H9 (cell line): Measurements from ENCODE around the gene TNK2. TPM values are rescaled to one million over a fixed set of nuclear protein-coding genes. Genes with fewer than 3 reads are reported as not detected.

Source experiments
- DNase-seq: peaks from one replicate; pipeline ENCODE4 v3.0.0-alpha.2; 2017
- H2AFZ ChIP-seq: one replicate; pipeline ENCODE4 v1.6.1; 2013; ENCODE audit warnings: mild to moderate bottlenecking, low read length, control low read depth, moderate library complexity
- H2AK5ac ChIP-seq: 2 replicates; pipeline ENCODE4 v1.6.1; 2013; ENCODE audit warnings: low read length, control low read depth, mixed read lengths; ENCODE audit not compliant: insufficient read length
- H2BK120ac ChIP-seq: one replicate; pipeline ENCODE4 v1.6.1; 2013; ENCODE audit warnings: low read depth, mild to moderate bottlenecking, low read length, control low read depth, inconsistent platforms; ENCODE audit not compliant: poor library complexity, severe bottlenecking
- H2BK12ac ChIP-seq: 2 replicates; pipeline ENCODE4 v1.6.1; 2013; ENCODE audit warnings: low read length, control low read depth, mixed read lengths, low read depth; ENCODE audit not compliant: insufficient read length
- H2BK15ac ChIP-seq: 2 replicates; pipeline ENCODE4 v1.6.1; 2013; ENCODE audit warnings: low read depth, low read length, control low read depth
- H2BK20ac ChIP-seq: one replicate; pipeline ENCODE4 v1.6.1; 2013; ENCODE audit warnings: low read depth, mild to moderate bottlenecking, low read length, control low read depth, inconsistent platforms; ENCODE audit not compliant: poor library complexity, severe bottlenecking
- H2BK5ac ChIP-seq: 2 replicates; pipeline ENCODE4 v1.6.1; 2013; ENCODE audit warnings: low read length, control low read depth, mixed read lengths; ENCODE audit not compliant: insufficient read length
- H3K14ac ChIP-seq: 2 replicates; pipeline ENCODE4 v1.6.1; 2013; ENCODE audit warnings: low read length, control low read depth; ENCODE audit not compliant: insufficient read depth
- H3K18ac ChIP-seq: 2 replicates; pipeline ENCODE4 v1.6.1; 2013; ENCODE audit warnings: low read depth, mild to moderate bottlenecking, mixed read lengths, low read length, control low read depth; ENCODE audit not compliant: insufficient read length
- H3K23ac ChIP-seq: 2 replicates; pipeline ENCODE4 v1.6.1; 2013; ENCODE audit warnings: low read length, control low read depth, mixed read lengths, low read depth; ENCODE audit not compliant: insufficient read length
- H3K23me2 ChIP-seq: 2 replicates; pipeline ENCODE4 v1.6.1; 2013; ENCODE audit warnings: low read depth, mild to moderate bottlenecking, mixed read lengths, low read length, control low read depth; ENCODE audit not compliant: insufficient read length, poor library complexity, severe bottlenecking
- H3K27ac ChIP-seq: 2 replicates; pipeline ENCODE4 v1.5.1; 2013; ENCODE audit warnings: low read length, control low read depth, mixed read lengths, low read depth; ENCODE audit not compliant: insufficient read length
- H3K27me3 ChIP-seq: 2 replicates; pipeline ENCODE4 v1.6.1; 2013; ENCODE audit warnings: low read length, control low read depth, inconsistent platforms; ENCODE audit not compliant: insufficient read depth
- H3K4ac ChIP-seq: 2 replicates; pipeline ENCODE4 v1.6.1; 2013; ENCODE audit warnings: low read depth, mild to moderate bottlenecking, control low read depth, inconsistent platforms, low read length, moderate library complexity
- H3K4me1 ChIP-seq: 2 replicates; pipeline ENCODE4 v1.6.1; 2013; ENCODE audit warnings: low read length, control low read depth, inconsistent platforms; ENCODE audit not compliant: insufficient read depth
- H3K4me2 ChIP-seq: 2 replicates; pipeline ENCODE4 v1.6.1; 2013; ENCODE audit warnings: low read length, control low read depth, mixed read lengths; ENCODE audit not compliant: insufficient read length, insufficient read depth
- H3K56ac ChIP-seq: 2 replicates; pipeline ENCODE4 v1.6.1; 2013; ENCODE audit warnings: low read depth, mild to moderate bottlenecking, mixed read lengths, low read length, control low read depth; ENCODE audit not compliant: insufficient read length
- H3K79me1 ChIP-seq: 2 replicates; pipeline ENCODE4 v1.6.1; 2013; ENCODE audit warnings: low read depth, mild to moderate bottlenecking, moderate library complexity, low read length, control low read depth, inconsistent platforms; ENCODE audit not compliant: insufficient read depth, poor library complexity, severe bottlenecking
- H3K79me2 ChIP-seq: 2 replicates; pipeline ENCODE4 v1.6.1; 2013; ENCODE audit warnings: low read length, control low read depth, inconsistent platforms; ENCODE audit not compliant: insufficient read depth
- H3K9ac ChIP-seq: 2 replicates; pipeline ENCODE4 v1.6.1; 2013; ENCODE audit warnings: low read length, control low read depth, mixed read lengths; ENCODE audit not compliant: insufficient read length; ENCODE audit errors: extremely low read depth
- H3K9me3 ChIP-seq: one replicate; pipeline ENCODE4 v1.6.1; 2013; ENCODE audit warnings: low read depth, low read length, inconsistent platforms; ENCODE audit not compliant: control insufficient read depth
- H3T11ph ChIP-seq: one replicate; pipeline ENCODE4 v1.6.1; 2013; ENCODE audit warnings: mild to moderate bottlenecking, low read length, control low read depth, inconsistent platforms
- H4K20me1 ChIP-seq: one replicate; pipeline ENCODE4 v1.6.1; 2013; ENCODE audit not compliant: control insufficient read depth, insufficient read length, insufficient read depth
- H4K5ac ChIP-seq: 2 replicates; pipeline ENCODE4 v1.6.1; 2013; ENCODE audit warnings: low read depth, mild to moderate bottlenecking, mixed read lengths, low read length, control low read depth; ENCODE audit not compliant: insufficient read length
- H4K8ac ChIP-seq: replicated peaks from 2 replicates; pipeline ENCODE4 v1.6.1; 2013; ENCODE audit warnings: low read length, control low read depth, mixed read lengths, low read depth; ENCODE audit not compliant: insufficient read length
- H4K91ac ChIP-seq: 2 replicates; pipeline ENCODE4 v1.6.1; 2013; ENCODE audit warnings: low read depth, mild to moderate bottlenecking, moderate library complexity, mixed read lengths, low read length, control low read depth; ENCODE audit not compliant: insufficient read length
- H3K27ac Mint-ChIP-seq, 3 experiments: 2 replicates in 2 of 3; 3 replicates in 1 of 3; pipeline ENCODE4 v1.8.0; 2020 to 2021; ENCODE audit warnings: mixed read lengths in 3 of 3, mild to moderate bottlenecking in 1 of 3, moderate library complexity in 1 of 3
- H3K27me3 Mint-ChIP-seq: 2 replicates; pipeline ENCODE4 v1.8.0; 2021; ENCODE audit warnings: low read depth, mild to moderate bottlenecking, moderate library complexity, mixed read lengths
- H3K36me3 Mint-ChIP-seq, 3 experiments: 2 replicates in 2 of 3; 3 replicates in 1 of 3; pipeline ENCODE4 v1.8.0; 2020 to 2021; ENCODE audit warnings: low read depth in 3 of 3, mixed read lengths in 3 of 3; ENCODE audit not compliant: insufficient read depth in 1 of 3
- H3K4me1 Mint-ChIP-seq, 2 experiments: 2 replicates each; pipeline ENCODE4 v1.8.0; 2020; ENCODE audit warnings: mixed read lengths in 2 of 2
- H3K4me3 Mint-ChIP-seq, 2 experiments: 2 replicates in 1 of 2; 3 replicates in 1 of 2; pipeline ENCODE4 v1.8.0; 2020 to 2021; ENCODE audit warnings: mild to moderate bottlenecking in 2 of 2, mixed read lengths in 2 of 2, moderate library complexity in 1 of 2
- H3K9me3 Mint-ChIP-seq, 2 experiments: 2 replicates in 1 of 2; 3 replicates in 1 of 2; pipeline ENCODE4 v1.8.0; 2020; ENCODE audit warnings: mild to moderate bottlenecking in 2 of 2, mixed read lengths in 2 of 2, moderate library complexity in 1 of 2
- CTCF ChIP-seq: fragments of 200-600 bp; sonication (generic); conservative IDR thresholded peaks from 3 replicates; pipeline ENCODE4 v1.8.0; 2021; ENCODE audit warnings: antibody characterized with exemption, mild to moderate bottlenecking
- WGBS: extraction: QIAGEN DNeasy Blood & Tissue Kit; methylation state at CpG from one replicate; pipeline ENCODE4 v1.1.7; 2013; ENCODE audit warnings: missing lambda C conversion rate, low lambda C conversion rate, mixed read lengths; ENCODE audit not compliant: insufficient read length; ENCODE audit errors: extremely low coverage; 5-methylcytosine and 5-hydroxymethylcytosine counted together
- total RNA-seq: library from RNA; stranded (reverse); gene quantifications from 2 replicates; pipeline ENCODE4 v1.2.1, GENCODE V29; 2021

The TNK2 gene
- total RNA-seq, 1 experiment from 2014 or later = 34.5 TPM

GRCh38 chr3:195847055-195847950 lies 61.0 kb downstream of the TNK2 start:
- no peak overlapping the region for H4K91ac ChIP-seq
- no peaks in the 10 kb centered on the region for H4K20me1 ChIP-seq
- H3K23me2 ChIP-seq = no peaks in the 10 kb centered on the region
- no peak overlapping the region for H2BK20ac ChIP-seq
- no peak overlapping the region for H2BK5ac ChIP-seq
- H3K79me1 ChIP-seq = no peaks in the 10 kb centered on the region
- H2BK15ac ChIP-seq = no peak overlapping the region
- Mint-ChIP-seq H3K4me1 (peaks cover 7 to 10% of the 10 kb centered on the region in 2 experiments), H3K36me3 (no peaks in the 10 kb centered on the region), H3K27ac (no peak overlapping the region), H3K9me3 (peaks cover 0 to 3% of the 10 kb centered on the region in 2 experiments; a peak in 1 of 5 replicates), H3K4me3 (no peak overlapping the region), H3K27me3 (peaks cover 14% of the 10 kb centered on the region)
- H3K79me2 ChIP-seq = no peaks in the 10 kb centered on the region
- H3K18ac ChIP-seq = no peak overlapping the region
- no peak overlapping the region for H4K8ac ChIP-seq
- no peak overlapping the region for H2AK5ac ChIP-seq
- H3K56ac ChIP-seq = no peak overlapping the region
- no peaks in the 10 kb centered on the region for H3K27me3 ChIP-seq
- no peak overlapping the region for H2AFZ ChIP-seq
- no peak overlapping the region for H2BK120ac ChIP-seq
- no peak for DNase-seq
- no peak overlapping the region for H3K27ac ChIP-seq
- TF ChIP-seq CTCF = no peak
- no peak overlapping the region for H3K4me2 ChIP-seq
- H3K4me1 ChIP-seq = no peaks in the 10 kb centered on the region
- WGBS = no CpG with 5 or more reads among the region's 24 CpGs
- H3K9me3 ChIP-seq = no peaks in the 10 kb centered on the region
- no peak overlapping the region for H3T11ph ChIP-seq
- no peak overlapping the region for H3K23ac ChIP-seq
- H2BK12ac ChIP-seq = no peak overlapping the region
- no peak overlapping the region for H3K14ac ChIP-seq
- H3K4ac ChIP-seq = no peak overlapping the region
- no peak overlapping the region for H3K9ac ChIP-seq
- no peak overlapping the region for H4K5ac ChIP-seq
